ENCODE data around the gene EFTUD2. TPM values are rescaled to one million over a fixed set of nuclear protein-coding genes. Genes with fewer than 3 reads are reported as not detected.

The EFTUD2 gene
- total RNA-seq, 1 donor from 2014 or later, result 192 TPM

DNA sequence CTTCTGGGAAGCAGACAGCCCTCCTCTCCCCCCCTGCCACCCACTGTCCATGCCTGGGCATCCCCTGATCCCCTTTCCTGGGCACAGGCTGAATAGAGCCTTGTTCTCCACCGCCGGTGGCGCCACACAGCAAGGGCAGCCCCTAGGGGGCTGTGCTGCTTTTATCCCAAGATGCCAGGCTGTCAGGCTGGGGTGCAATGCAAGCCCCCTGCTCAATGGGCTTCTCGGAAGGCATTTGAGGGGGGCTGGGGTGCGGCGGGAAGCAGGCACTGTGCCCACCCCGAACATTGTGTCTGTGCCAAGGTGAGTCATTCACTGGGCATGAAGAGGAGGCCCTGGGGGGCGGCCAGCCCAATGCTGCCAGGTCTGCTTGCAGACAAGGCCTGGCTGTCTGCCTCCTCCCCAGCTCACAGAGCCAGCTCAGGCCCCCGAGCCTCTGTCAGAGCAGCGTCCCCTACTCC, 17.6 kb upstream of the EFTUD2 start:
- Mint-ChIP-seq H3K27me3 (peaks cover 24% of the 10 kb centered on the region), H3K4me1 (peaks cover 19% of the 10 kb centered on the region), H3K9me3 (no peaks in the 10 kb centered on the region), H3K36me3 (ENCODE audit: low read depth) (no peaks in the 10 kb centered on the region), H3K27ac (no peak overlapping the region), H3K4me3 (no peak overlapping the region)
- TF ChIP-seq, protein P1, sequence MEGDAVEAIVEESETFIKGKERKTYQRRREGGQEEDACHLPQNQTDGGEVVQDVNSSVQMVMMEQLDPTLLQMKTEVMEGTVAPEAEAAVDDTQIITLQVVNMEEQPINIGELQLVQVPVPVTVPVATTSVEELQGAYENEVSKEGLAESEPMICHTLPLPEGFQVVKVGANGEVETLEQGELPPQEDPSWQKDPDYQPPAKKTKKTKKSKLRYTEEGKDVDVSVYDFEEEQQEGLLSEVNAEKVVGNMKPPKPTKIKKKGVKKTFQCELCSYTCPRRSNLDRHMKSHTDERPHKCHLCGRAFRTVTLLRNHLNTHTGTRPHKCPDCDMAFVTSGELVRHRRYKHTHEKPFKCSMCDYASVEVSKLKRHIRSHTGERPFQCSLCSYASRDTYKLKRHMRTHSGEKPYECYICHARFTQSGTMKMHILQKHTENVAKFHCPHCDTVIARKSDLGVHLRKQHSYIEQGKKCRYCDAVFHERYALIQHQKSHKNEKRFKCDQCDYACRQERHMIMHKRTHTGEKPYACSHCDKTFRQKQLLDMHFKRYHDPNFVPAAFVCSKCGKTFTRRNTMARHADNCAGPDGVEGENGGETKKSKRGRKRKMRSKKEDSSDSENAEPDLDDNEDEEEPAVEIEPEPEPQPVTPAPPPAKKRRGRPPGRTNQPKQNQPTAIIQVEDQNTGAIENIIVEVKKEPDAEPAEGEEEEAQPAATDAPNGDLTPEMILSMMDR (IDR thresholded peaks at IDR 0.05), result no peak
- ChIA-PET CTCF (no interaction called here), POLR2A (no interaction called here)
- DNase-seq (no peak), ATAC-seq (ENCODE audit: low read depth) (no peak)
- intact Hi-C loops (cut with micrococcal nuclease), result no loop called here

DNA sequence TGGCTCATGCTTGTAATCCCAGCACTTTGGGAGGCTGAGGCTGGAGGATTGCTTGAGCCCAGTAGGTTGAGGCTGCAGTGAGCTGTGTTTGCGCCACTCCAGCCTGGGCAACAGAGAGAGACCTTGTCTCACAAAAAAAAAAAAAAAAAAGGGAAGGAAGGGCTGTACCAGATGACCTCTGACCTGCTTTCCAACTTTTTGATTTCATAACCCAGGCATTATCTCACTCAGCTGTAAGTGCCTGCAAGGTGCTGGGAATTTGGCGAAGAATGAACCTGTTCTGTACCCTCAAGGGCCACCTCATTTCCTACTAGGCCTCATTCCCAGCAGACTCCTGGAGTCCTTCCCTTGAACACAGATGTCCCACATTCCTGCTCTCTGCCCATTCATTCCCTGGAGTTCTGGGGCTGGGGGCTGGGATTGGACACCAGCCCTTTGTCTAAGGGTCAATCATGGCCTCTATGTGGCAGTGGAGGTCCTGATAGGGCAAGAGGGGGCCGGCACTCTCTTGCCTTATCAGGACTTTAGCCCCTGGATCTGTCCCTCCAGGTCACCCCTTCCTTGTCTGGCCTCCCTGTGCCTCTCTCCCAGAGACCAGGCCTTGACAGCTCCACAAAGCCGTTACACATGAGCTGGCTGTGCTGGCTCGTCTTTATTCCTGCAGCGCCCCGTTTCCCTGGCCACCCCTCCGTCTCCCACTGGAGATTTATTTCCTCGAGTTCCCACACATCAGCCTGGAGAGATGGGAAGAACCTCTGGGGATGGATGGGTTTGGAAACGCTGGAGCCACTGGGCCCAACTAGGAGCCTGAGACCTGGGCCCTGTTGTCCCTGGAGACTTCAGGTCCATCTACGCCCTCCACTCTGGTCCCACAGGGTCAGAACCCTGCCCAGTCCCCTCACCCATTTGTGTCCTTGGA, 16.9 kb upstream of the EFTUD2 start:
- Mint-ChIP-seq H3K27ac (no peak overlapping the region), H3K4me3 (no peak overlapping the region), H3K27me3 (peaks cover 29% of the 10 kb centered on the region), H3K4me1 (peaks cover 19% of the 10 kb centered on the region), H3K9me3 (no peaks in the 10 kb centered on the region), H3K36me3 (ENCODE audit: low read depth) (no peaks in the 10 kb centered on the region)
- ChIA-PET CTCF (no interaction called here), POLR2A (interaction anchor here (0.6 kb wide), 1 partner anchor 183 kb away, joined by 3 read pairs; no protein-coding TSS in a partner anchor)
- TF ChIP-seq, protein P1 (IDR thresholded peaks at IDR 0.05), result no peak
- ATAC-seq (ENCODE audit: low read depth) (no peak), DNase-seq (no peak)
- intact Hi-C loops (cut with micrococcal nuclease), result no loop called here

DNA sequence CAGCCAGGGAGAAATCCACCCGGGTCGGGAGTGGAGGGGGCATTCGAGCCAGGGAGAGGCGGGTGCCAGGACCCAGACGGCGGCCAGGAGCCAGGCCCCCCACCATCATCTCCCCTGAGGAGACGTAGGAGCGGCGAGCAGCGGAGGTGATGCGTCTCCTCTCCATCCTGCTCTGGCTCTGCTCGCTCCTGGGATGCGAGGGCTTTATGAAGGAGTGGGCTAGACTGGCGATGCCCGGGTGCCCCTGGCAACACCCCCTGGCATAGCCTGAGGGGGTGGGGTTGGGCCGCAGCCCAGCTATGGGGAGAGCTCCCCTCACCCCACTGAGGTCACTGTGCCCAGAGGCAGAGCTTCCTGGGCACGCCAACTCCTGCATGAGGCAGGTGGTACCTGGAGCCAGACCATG, 16.1 kb upstream of the EFTUD2 start, which contains the start of gene GFAP:
GFAP (minus strand) TSS at position 180 of the 406 bp plus-strand sequence; CDS start at position 166, 14 bp downstream.
- intact Hi-C loops (cut with micrococcal nuclease), result no loop called here
- ChIA-PET POLR2A (interaction anchor here (0.6 to 0.9 kb wide), 2 partner anchors 109 to 184 kb away, joined by 3 to 4 read pairs; no protein-coding TSS in a partner anchor), CTCF (no interaction called here)
- no peaks in the 10 kb centered on the region for H3K36me3 Mint-ChIP-seq (ENCODE audit: low read depth)
- H3K9me3 Mint-ChIP-seq, result no peaks in the 10 kb centered on the region
- DNase-seq (no peak), ATAC-seq (ENCODE audit: low read depth) (no peak)
- peak within 1 kb of the TSS; percentile 35 for H3K27ac Mint-ChIP-seq
- TF ChIP-seq, protein P1 (IDR thresholded peaks at IDR 0.05), result no peak
- peaks cover 18% of the 10 kb centered on the region for H3K4me1 Mint-ChIP-seq
- no peak within 1 kb of the TSS for H3K4me3 Mint-ChIP-seq
- peaks cover 35% of the 10 kb centered on the region for H3K27me3 Mint-ChIP-seq

DNA sequence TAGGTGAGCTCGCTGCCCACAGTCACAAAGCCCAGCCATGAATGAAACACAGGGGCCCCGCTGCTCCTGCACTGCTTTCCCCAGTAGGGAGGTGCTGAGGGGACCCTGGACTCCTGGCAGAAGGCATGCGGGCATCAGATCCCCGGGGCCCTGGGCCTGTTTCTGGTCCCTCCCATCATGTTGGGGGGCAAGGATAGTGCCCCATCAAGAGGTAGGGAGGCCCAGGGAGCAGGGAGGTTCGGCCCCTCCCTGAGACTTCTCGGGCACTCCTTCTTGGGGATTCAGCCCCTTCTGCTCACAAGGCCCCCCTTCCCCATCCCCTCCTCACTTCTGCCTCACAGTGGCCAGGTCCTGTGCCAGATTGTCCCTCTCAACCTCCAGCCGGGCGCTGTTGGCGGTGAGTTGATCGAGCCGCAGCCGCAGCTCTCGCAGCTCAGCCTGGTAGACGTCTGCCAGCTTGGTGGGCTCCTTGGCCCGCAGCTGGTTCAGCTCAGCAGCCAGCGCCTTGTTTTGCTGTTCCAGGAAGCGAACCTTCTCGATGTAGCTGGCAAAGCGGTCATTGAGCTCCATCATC, 15.5 kb upstream of the EFTUD2 start:
- ChIA-PET CTCF (no interaction called here), POLR2A (interaction anchor here (0.9 kb wide), 1 partner anchor 110 kb away, joined by 4 read pairs; no protein-coding TSS in a partner anchor)
- Mint-ChIP-seq H3K9me3 (no peaks in the 10 kb centered on the region), H3K27ac (no peak overlapping the region), H3K36me3 (ENCODE audit: low read depth) (no peaks in the 10 kb centered on the region), H3K27me3 (peaks cover 34% of the 10 kb centered on the region), H3K4me1 (peaks cover 13% of the 10 kb centered on the region), H3K4me3 (no peak overlapping the region)
- DNase-seq, result no peak
- no peak for ATAC-seq (ENCODE audit: low read depth)
- intact Hi-C loops (cut with micrococcal nuclease), result no loop called here
- TF ChIP-seq, protein P1 (IDR thresholded peaks at IDR 0.05), result no peak

DNA sequence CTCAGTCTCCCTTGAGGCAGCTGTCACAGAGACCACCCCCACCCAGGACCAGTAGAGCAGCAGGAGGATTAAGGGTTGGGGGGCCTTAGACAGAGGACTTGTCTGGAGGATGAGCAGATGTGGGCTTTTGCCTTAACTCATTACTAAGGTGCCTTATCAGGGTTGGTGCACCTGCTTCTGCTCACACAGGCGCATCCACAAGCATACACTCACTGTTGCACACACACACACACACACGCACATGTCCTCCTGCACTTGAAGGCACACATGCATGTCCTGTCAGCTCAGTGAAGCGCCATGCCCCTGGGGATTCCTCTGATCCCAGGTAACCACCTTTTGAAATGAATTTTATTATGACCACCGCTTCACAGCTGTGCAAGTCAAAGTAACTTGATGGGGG, 14.9 kb upstream of the EFTUD2 start:
- Mint-ChIP-seq H3K9me3 (no peaks in the 10 kb centered on the region), H3K36me3 (ENCODE audit: low read depth) (no peaks in the 10 kb centered on the region), H3K4me3 (no peak overlapping the region), H3K27ac (peak overlapping the region; percentile 35), H3K4me1 (peaks cover 13% of the 10 kb centered on the region), H3K27me3 (peaks cover 34% of the 10 kb centered on the region)
- DNase-seq (no peak), ATAC-seq (ENCODE audit: low read depth) (no peak)
- CTCF ChIA-PET, result no interaction called here
- intact Hi-C loops (cut with micrococcal nuclease), result no loop called here
- POLR2A ChIA-PET, result interaction anchor here (0.6 to 0.9 kb wide), 2 partner anchors 109 to 110 kb away, joined by 4 to 6 read pairs; no protein-coding TSS in a partner anchor
- TF ChIP-seq, protein P1 (IDR thresholded peaks at IDR 0.05), result no peak
